SU-DHL-6 (cell line): ENCODE measurements around the gene PPP1R7.

Experiments used
- H2AFZ ChIP-seq: fragments of 200-600 bp; sonication (generic); 2 replicates; pipeline ENCODE4 v1.6.1; 2014; ENCODE audit warnings: low read depth, mild to moderate bottlenecking, moderate library complexity, mixed read lengths, antibody characterized with exemption, low read length; ENCODE audit not compliant: severe bottlenecking
- H3F3A ChIP-seq: fragments of 200-600 bp; shearing (Covaris generic); 2 replicates; pipeline ENCODE4 v1.6.0; 2016; ENCODE audit warnings: antibody characterized with exemption, mild to moderate bottlenecking; ENCODE audit not compliant: insufficient read depth
- H3K27ac ChIP-seq: fragments of 200-600 bp; sonication (generic); 2 replicates; pipeline ENCODE4 v1.5.1; 2016; ENCODE audit warnings: low read depth, mild to moderate bottlenecking, low read length, moderate library complexity, mixed read lengths
- H3K27me3 ChIP-seq: fragments of 200-600 bp; sonication (generic), shearing (Covaris generic); 2 replicates; pipeline ENCODE4 v1.6.0; 2014; ENCODE audit warnings: mild to moderate bottlenecking, low read length
- H3K36me3 ChIP-seq: fragments of 200-600 bp; sonication (generic); 2 replicates; pipeline ENCODE4 v1.6.1; 2014; ENCODE audit warnings: mild to moderate bottlenecking, low read length, mixed read lengths
- H3K4me2 ChIP-seq: fragments of 300-600, 200-600 bp; shearing (Covaris generic), sonication (generic); 2 replicates; pipeline ENCODE4 v1.6.0; 2014; ENCODE audit warnings: low read length, low read depth, mild to moderate bottlenecking; ENCODE audit not compliant: poor library complexity, severe bottlenecking
- H3K4me3 ChIP-seq: fragments of 200-600 bp; sonication (generic); 2 replicates; pipeline ENCODE4 v1.5.1; 2014; ENCODE audit warnings: antibody characterized with exemption, low read length, mild to moderate bottlenecking, mixed read lengths; ENCODE audit not compliant: insufficient read depth, poor library complexity, severe bottlenecking
- H3K79me2 ChIP-seq: fragments of 200-600 bp; sonication (generic); 2 replicates; pipeline ENCODE4 v1.6.1; 2014; ENCODE audit warnings: mild to moderate bottlenecking, low read length, moderate library complexity; ENCODE audit not compliant: insufficient read depth
- H3K9ac ChIP-seq: fragments of 200-600 bp; sonication (generic); 2 replicates; pipeline ENCODE4 v1.7.0; 2014; ENCODE audit warnings: mild to moderate bottlenecking, low read length
- H3K9me2 ChIP-seq: fragments of 200-600 bp; sonication (generic); replicated peaks from 2 replicates; pipeline ENCODE4 v1.6.1; 2014; ENCODE audit warnings: low read length; ENCODE audit not compliant: insufficient read depth
- H3K9me3 ChIP-seq: fragments of 200-600 bp; sonication (generic); 2 replicates; pipeline ENCODE4 v1.6.1; 2014; ENCODE audit warnings: low read length, mixed read lengths; ENCODE audit not compliant: insufficient read depth
- H4K20me1 ChIP-seq: fragments of 200-600 bp; sonication (generic); 2 replicates; pipeline ENCODE4 v1.6.1; 2014; ENCODE audit warnings: low read depth, mild to moderate bottlenecking, antibody characterized with exemption, low read length, moderate library complexity, mixed read lengths
- EZH2phosphoT487 ChIP-seq: fragments of 200-600 bp; sonication (generic), shearing (Covaris generic); conservative IDR thresholded peaks from 2 replicates; pipeline ENCODE4 v1.6.1; 2018; ENCODE audit warnings: mild to moderate bottlenecking, antibody characterized with exemption, low read length, moderate library complexity, mixed read lengths
- TF ChIP-seq, protein P1 (sequence below): fragments of 200-600 bp; sonication (generic); IDR thresholded peaks from one replicate; pipeline ENCODE4 v1.5.1; 2017; ENCODE audit warnings: antibody characterized with exemption, mild to moderate bottlenecking, low read length, moderate library complexity; ENCODE audit not compliant: insufficient read depth, poor library complexity, severe bottlenecking

PPP1R7 gene

DNA sequence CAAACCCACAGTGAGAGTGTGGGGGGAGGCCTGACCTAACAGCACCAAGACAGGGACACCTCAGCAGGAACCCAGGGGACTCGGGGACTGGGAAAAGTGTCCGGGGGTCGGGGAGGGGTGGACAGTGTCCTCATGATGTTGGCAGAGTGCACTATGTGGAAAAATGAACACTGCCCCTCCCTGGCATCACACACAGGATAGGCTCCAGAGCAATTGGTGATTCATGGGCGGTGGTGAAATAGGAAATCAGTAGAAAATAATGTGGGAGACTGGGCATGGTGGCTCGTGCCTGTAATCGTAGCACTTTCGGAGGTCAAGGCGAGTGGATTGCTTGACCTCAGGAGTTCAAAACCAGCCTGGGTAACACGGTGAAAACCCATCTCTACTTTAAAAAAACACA lies 34.6 kb downstream of the PPP1R7 start:
- TF ChIP-seq, protein P1, sequence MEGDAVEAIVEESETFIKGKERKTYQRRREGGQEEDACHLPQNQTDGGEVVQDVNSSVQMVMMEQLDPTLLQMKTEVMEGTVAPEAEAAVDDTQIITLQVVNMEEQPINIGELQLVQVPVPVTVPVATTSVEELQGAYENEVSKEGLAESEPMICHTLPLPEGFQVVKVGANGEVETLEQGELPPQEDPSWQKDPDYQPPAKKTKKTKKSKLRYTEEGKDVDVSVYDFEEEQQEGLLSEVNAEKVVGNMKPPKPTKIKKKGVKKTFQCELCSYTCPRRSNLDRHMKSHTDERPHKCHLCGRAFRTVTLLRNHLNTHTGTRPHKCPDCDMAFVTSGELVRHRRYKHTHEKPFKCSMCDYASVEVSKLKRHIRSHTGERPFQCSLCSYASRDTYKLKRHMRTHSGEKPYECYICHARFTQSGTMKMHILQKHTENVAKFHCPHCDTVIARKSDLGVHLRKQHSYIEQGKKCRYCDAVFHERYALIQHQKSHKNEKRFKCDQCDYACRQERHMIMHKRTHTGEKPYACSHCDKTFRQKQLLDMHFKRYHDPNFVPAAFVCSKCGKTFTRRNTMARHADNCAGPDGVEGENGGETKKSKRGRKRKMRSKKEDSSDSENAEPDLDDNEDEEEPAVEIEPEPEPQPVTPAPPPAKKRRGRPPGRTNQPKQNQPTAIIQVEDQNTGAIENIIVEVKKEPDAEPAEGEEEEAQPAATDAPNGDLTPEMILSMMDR = no peak
- TF ChIP-seq EZH2phosphoT487 = no peak
- Histone ChIP-seq H3K4me3 (no peak overlapping the region), H3K36me3 (no peaks in the 10 kb centered on the region), H3F3A (no peaks in the 10 kb centered on the region), H3K9me3 (no peaks in the 10 kb centered on the region), H2AFZ (no peak overlapping the region), H3K4me2 (no peak overlapping the region), H4K20me1 (no peaks in the 10 kb centered on the region), H3K79me2 (no peaks in the 10 kb centered on the region), H3K9ac (no peak overlapping the region), H3K9me2 (no peaks in the 10 kb centered on the region), H3K27me3 (no peaks in the 10 kb centered on the region), H3K27ac (no peak overlapping the region)

- no peak overlapping the region for H3K27ac ChIP-seq
These were observed 35.7 kb downstream of the PPP1R7 start for GRCh38 chr2:241185961-241186360.

GRCh38 chr2:241187101-241187917 lies 37.0 kb downstream of the PPP1R7 start:
- Histone ChIP-seq H2AFZ (no peak overlapping the region), H3K27me3 (no peaks in the 10 kb centered on the region), H3K79me2 (no peaks in the 10 kb centered on the region), H3K27ac (no peak overlapping the region), H3K9me2 (no peaks in the 10 kb centered on the region), H3K9ac (no peak overlapping the region), H4K20me1 (no peaks in the 10 kb centered on the region), H3K9me3 (no peaks in the 10 kb centered on the region), H3F3A (no peaks in the 10 kb centered on the region), H3K4me2 (no peak overlapping the region), H3K4me3 (no peak overlapping the region), H3K36me3 (no peaks in the 10 kb centered on the region)
- no peak for TF ChIP-seq EZH2phosphoT487
- TF ChIP-seq, protein P1 = no peak

More at GRCh38 chr2:241185961-241186360, 35.7 kb downstream of the PPP1R7 start:
- Histone ChIP-seq H3K9me3 (no peaks in the 10 kb centered on the region), H3K4me2 (no peak overlapping the region), H3K9me2 (no peaks in the 10 kb centered on the region), H3K36me3 (no peaks in the 10 kb centered on the region), H3K4me3 (no peak overlapping the region), H3K27me3 (no peaks in the 10 kb centered on the region), H3F3A (no peaks in the 10 kb centered on the region), H4K20me1 (no peaks in the 10 kb centered on the region), H3K79me2 (no peaks in the 10 kb centered on the region), H2AFZ (no peak overlapping the region), H3K9ac (no peak overlapping the region)
- TF ChIP-seq, protein P1 = no peak
- TF ChIP-seq EZH2phosphoT487 = no peak
